Kidney (tissue), 14 donors: ENCODE results near the gene GPX2. TPM values are rescaled to one million over a fixed set of nuclear protein-coding genes. Genes with fewer than 3 reads are reported as not detected.

Experiments used
- DNase-seq, 5 donors: peaks; one replicate each; pipeline ENCODE4 v3.0.0-alpha.2; 2013 to 2020
- FAIRE-seq: peaks from 2 replicates; lab custom pipeline; 2012; peaks lifted over from hg19 to GRCh38; lab: Jason Lieb, UNC
- H3K27ac ChIP-seq, 2 donors: one replicate each; pipeline ENCODE4 v1.7.0; 2013; ENCODE audit warnings: low read depth in 2 of 2, low read length in 2 of 2, inconsistent platforms in 1 of 2
- H3K27me3 ChIP-seq: one replicate; pipeline ENCODE4 v1.7.1; 2013; ENCODE audit warnings: low read length, inconsistent platforms; ENCODE audit not compliant: control insufficient read depth, insufficient read depth
- H3K36me3 ChIP-seq, 3 donors: one replicate each; pipeline versions ENCODE4 v1.7.0 to v1.7.1; 2013; ENCODE audit warnings: low read length in 3 of 3, control low read depth in 1 of 3, inconsistent platforms in 1 of 3; ENCODE audit not compliant: insufficient read depth in 3 of 3, control insufficient read depth in 2 of 3
- H3K4me1 ChIP-seq, 3 donors: one replicate each; pipeline versions ENCODE4 v1.7.0 to v1.7.1; 2013; ENCODE audit warnings: low read length in 3 of 3, inconsistent platforms in 1 of 3, low read depth in 1 of 3; ENCODE audit not compliant: control insufficient read depth in 2 of 3, insufficient read depth in 2 of 3
- H3K4me3 ChIP-seq, 3 donors: one replicate each; pipeline versions ENCODE4 v1.7.0 to v1.8.1; 2013; ENCODE audit warnings: low read length in 3 of 3, control low read depth in 1 of 3, inconsistent platforms in 1 of 3
- H3K9ac ChIP-seq, 3 donors: one replicate each; pipeline versions ENCODE4 v1.7.0 to v1.7.1; 2013; ENCODE audit warnings: low read length in 3 of 3, control low read depth in 1 of 3, inconsistent platforms in 1 of 3
- H3K9me3 ChIP-seq, 3 donors: one replicate each; pipeline versions ENCODE4 v1.7.0 to v1.7.1; 2013; ENCODE audit warnings: low read length in 3 of 3, control low read depth in 1 of 3, inconsistent platforms in 1 of 3; ENCODE audit not compliant: control insufficient read depth in 2 of 3, insufficient read depth in 1 of 3
- intact Hi-C: fragments of 100-400 bp; cut with DNase I; formaldehyde crosslinking; loops from one replicate; pipeline ENCODE4 v1.11.1; 2022
- polyA plus RNA-seq: library from polyadenylated mRNA; stranded (reverse); fragments of 350-450 nt; fragmentation: Illumina TruSeq; extraction: RNeasy Lipid Tissue Mini Kit (QIAGEN cat#74804); gene quantifications from one replicate; pipeline ENCODE4 v1.2.3, GENCODE V29; 2014; ENCODE audit warnings: low read depth, low replicate concordance; ENCODE audit not compliant: insufficient read depth
- total RNA-seq: library from RNA; stranded (reverse); fragmentation: NEBNext Ultra II Directional; extraction: Animal tissue kit (Norgen Biotek cat#: 25700); gene quantifications from one replicate; pipeline ENCODE4 v1.2.1, GENCODE V29; 2021
- TF ChIP-seq, protein P1 (sequence below): IDR thresholded peaks from 3 replicates; pipeline ENCODE4 v1.5.1; 2012; ENCODE audit warnings: mild to moderate bottlenecking, moderate library complexity, borderline replicate concordance; ENCODE audit not compliant: insufficient read depth; ENCODE audit errors: extremely low read depth
- donor health status: control.
- donor health status: control.
- donor health status: control.
- donor health status: control.
- donor health status: control.
- donor health status: DM: yes; HTN: yes; CAD: no.
- donor health status: Normal renal cell carcinoma (clear cell type).

Gene GPX2
- total and polyA plus RNA-seq, 2 donors from 2014 or later = 8.4 to 60.0 TPM

- FAIRE-seq (no peak), DNase-seq (peak in 3 of 5 donors; percentile 27 to 45 (median 35))
- H3K4me1 ChIP-seq = peaks cover 0 to 18% (median 0%) of the 10 kb centered on the region in 3 donors
- no peaks in the 10 kb centered on the region for H3K9me3 ChIP-seq
- H3K9ac ChIP-seq = no peak overlapping the region
- no peaks in the 10 kb centered on the region for H3K27me3 ChIP-seq
- no peaks in the 10 kb centered on the region for H3K36me3 ChIP-seq
- peak overlapping the region; percentile 60 to 73 for H3K27ac ChIP-seq
- no peak overlapping the region for H3K4me3 ChIP-seq
- intact Hi-C loops = no loop called here
- TF ChIP-seq, protein P1, sequence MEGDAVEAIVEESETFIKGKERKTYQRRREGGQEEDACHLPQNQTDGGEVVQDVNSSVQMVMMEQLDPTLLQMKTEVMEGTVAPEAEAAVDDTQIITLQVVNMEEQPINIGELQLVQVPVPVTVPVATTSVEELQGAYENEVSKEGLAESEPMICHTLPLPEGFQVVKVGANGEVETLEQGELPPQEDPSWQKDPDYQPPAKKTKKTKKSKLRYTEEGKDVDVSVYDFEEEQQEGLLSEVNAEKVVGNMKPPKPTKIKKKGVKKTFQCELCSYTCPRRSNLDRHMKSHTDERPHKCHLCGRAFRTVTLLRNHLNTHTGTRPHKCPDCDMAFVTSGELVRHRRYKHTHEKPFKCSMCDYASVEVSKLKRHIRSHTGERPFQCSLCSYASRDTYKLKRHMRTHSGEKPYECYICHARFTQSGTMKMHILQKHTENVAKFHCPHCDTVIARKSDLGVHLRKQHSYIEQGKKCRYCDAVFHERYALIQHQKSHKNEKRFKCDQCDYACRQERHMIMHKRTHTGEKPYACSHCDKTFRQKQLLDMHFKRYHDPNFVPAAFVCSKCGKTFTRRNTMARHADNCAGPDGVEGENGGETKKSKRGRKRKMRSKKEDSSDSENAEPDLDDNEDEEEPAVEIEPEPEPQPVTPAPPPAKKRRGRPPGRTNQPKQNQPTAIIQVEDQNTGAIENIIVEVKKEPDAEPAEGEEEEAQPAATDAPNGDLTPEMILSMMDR = no peak
These were observed 18.3 kb upstream of the GPX2 start for GRCh38 chr14:64960762-64961276.

DNA sequence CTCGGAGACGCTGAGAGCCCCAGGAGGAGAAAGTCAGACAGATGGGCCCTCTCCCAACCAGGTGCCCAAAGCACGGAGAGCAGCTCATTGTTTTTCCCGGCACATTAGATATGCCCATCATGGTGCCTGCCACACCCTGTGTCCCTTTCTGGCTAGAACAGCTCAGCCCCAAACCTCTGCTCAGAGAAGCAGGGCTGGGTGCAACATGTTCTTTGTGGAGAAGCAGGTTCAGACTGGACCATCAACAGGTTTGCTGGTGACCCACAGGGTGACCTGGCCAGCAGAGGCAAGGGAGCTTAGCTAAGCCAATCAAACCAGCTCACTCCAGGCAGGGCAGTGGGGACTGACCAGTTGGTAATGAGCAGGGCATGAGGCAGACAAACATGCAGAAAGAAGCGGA, 16.2 kb upstream of the GPX2 start:
- TF ChIP-seq, protein P1 = no peak
- Histone ChIP-seq H3K4me1 (peaks cover 0 to 24% (median 0%) of the 10 kb centered on the region in 3 donors), H3K4me3 (no peak overlapping the region), H3K9me3 (no peaks in the 10 kb centered on the region), H3K27me3 (no peaks in the 10 kb centered on the region), H3K9ac (no peak overlapping the region), H3K36me3 (no peaks in the 10 kb centered on the region), H3K27ac (peak overlapping the region; percentile 2 to 80)
- DNase-seq (peak in 1 of 5 donors; percentile 79), FAIRE-seq (no peak)
- intact Hi-C loops = no loop called here

DNA sequence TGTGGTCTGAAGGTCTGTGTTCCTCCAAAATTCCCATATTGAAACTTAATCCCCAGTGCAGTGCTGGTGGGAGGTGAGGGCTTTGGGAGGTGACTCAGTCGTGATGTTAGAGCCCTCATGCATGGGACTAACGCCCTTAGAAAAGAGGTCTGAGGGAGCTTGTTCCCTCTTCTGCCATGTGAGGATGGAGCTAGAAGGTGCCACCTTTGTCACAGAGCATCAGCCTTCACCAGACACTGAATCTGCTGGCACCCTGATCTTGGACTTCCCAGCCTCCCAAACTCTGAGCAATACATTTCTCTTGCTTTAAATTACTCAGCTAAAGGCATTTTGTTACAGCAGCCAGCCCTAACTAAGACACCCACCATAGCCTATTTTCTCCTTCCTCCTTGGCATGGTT, 15.7 kb upstream of the GPX2 start:
- TF ChIP-seq, protein P1 = no peak
- no peak for FAIRE-seq

More for the DNA sequence above, 15.7 kb upstream of the GPX2 start:
- peak overlapping the region; percentile 2 to 60 for H3K27ac ChIP-seq
- no peak overlapping the region for H3K4me3 ChIP-seq
- H3K36me3 ChIP-seq = no peaks in the 10 kb centered on the region
- intact Hi-C loops = no loop called here
- H3K9me3 ChIP-seq = no peaks in the 10 kb centered on the region
- DNase-seq = no peak
- peaks cover 0 to 26% (median 0%) of the 10 kb centered on the region in 3 donors for H3K4me1 ChIP-seq
- no peaks in the 10 kb centered on the region for H3K27me3 ChIP-seq
- H3K9ac ChIP-seq = no peak overlapping the region
